Effector memory CD8-positive, alpha-beta T cell (primary cell): ENCODE data around the gene TMIE.
"Not testable (repeated sequence)": the region's sequence is repeated elsewhere in the genome, so short reads cannot be mapped to it uniquely, and the experiment has no call there.

Experiments
- ATAC-seq: fragments of 150-1000 bp; cut with Tn5 transposase; replicated peaks from 2 replicates; pipeline ENCODE4 v1.10.0; 2021; ENCODE audit warnings: mild to moderate bottlenecking, moderate library complexity
- DNase-seq, 3 experiments: peaks; one replicate each; pipeline ENCODE4 v3.0.0; 2021
- H3K27ac Mint-ChIP-seq, 2 donors: one replicate each; pipeline ENCODE4 v1.8.0; 2022; ENCODE audit warnings: mild to moderate bottlenecking in 2 of 2, mixed read lengths in 2 of 2, moderate library complexity in 2 of 2
- H3K27me3 Mint-ChIP-seq, 2 donors: one replicate each; pipeline ENCODE4 v1.8.0; 2022; ENCODE audit warnings: mixed read lengths in 2 of 2
- H3K36me3 Mint-ChIP-seq: one replicate; pipeline ENCODE4 v1.8.0; 2022; ENCODE audit warnings: mild to moderate bottlenecking, moderate library complexity, mixed read lengths; ENCODE audit not compliant: insufficient read depth
- H3K4me1 Mint-ChIP-seq, 2 donors: one replicate each; pipeline ENCODE4 v1.8.0; 2022; ENCODE audit warnings: low read depth in 2 of 2, mixed read lengths in 2 of 2
- H3K4me3 Mint-ChIP-seq, 2 donors: one replicate each; pipeline ENCODE4 v1.8.0; 2022; ENCODE audit warnings: mild to moderate bottlenecking in 2 of 2, mixed read lengths in 2 of 2, moderate library complexity in 2 of 2
- H3K9me3 Mint-ChIP-seq, 2 donors: one replicate each; pipeline ENCODE4 v1.8.0; 2022; ENCODE audit warnings: mixed read lengths in 2 of 2

TMIE gene

DNA sequence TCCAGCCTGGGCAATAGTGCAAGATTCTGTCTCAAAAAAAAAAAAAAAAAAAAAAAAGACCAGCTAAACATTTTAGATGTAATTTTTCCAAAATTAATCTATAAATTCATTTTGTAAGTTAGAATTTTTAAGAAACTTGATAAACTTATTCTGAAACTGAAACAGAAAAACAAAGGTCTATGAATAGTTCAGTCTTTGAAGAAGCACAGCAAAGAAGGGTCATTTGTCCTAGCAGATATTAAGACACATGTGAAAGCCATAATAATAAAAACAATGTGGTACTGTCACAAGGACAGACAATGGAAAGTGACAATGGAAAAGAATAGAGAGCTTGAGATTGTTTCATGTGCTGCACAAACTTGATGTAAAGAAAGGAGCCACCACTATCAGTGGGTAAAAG is 45.5 kb downstream of the TMIE start:
- Mint-ChIP-seq H3K27me3 (peaks cover 6 to 30% of the 10 kb centered on the region in 2 donors), H3K4me3 (no peak overlapping the region), H3K36me3 (no peaks in the 10 kb centered on the region), H3K4me1 (no peaks in the 10 kb centered on the region), H3K27ac (no peak overlapping the region), H3K9me3 (no peaks in the 10 kb centered on the region)
- no peak for DNase-seq
- no peak for ATAC-seq

DNA sequence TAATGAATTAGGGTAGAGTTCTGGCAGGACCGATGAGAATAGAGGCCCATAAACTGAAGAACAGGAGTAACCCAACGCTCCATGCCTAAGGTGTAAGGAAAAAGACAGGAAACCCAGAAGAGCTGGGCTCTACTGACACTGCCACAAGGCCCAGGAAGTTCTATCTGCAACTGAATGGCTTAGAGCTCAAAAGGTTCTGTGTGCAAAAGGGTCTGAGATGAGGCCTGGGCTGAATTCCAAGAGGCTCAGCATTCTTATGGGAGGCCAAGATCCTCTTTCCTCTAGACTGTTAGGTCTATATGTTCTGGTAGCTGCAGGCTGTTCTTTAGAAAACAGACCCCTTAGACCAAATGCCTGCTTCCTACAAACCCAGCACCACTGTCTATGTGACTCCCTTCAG is 47.0 kb downstream of the TMIE start:
- ATAC-seq, result no peak
- H3K4me3 Mint-ChIP-seq, result no peak overlapping the region
- no peaks in the 10 kb centered on the region for H3K4me1 Mint-ChIP-seq
- H3K27ac Mint-ChIP-seq, result no peak overlapping the region
- no peaks in the 10 kb centered on the region for H3K36me3 Mint-ChIP-seq
- no peak for DNase-seq
- no peaks in the 10 kb centered on the region for H3K9me3 Mint-ChIP-seq
- H3K27me3 Mint-ChIP-seq, result peaks cover 4 to 25% of the 10 kb centered on the region in 2 donors

DNA sequence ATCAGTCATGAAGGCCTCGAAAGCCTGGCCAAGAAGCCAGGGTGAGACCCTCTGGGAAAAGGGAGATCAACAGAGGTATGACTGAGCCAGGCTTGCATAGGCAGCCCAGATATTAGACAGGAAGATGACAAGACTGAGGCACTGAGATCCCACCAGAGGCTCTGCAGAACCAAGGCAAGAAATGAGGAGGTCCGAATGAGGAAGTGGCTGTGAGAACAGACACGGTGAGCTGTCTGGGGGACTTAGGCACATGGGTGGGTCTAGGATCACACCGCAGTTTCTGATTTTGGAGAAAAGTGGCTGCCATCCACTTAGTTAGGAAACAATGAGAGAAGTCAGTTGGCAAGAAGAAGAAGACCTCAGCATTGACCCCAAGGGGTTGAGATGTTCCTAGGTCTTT is 47.9 kb downstream of the TMIE start:
- Mint-ChIP-seq H3K9me3 (no peaks in the 10 kb centered on the region), H3K4me3 (no peak overlapping the region), H3K4me1 (no peaks in the 10 kb centered on the region), H3K36me3 (no peaks in the 10 kb centered on the region), H3K27me3 (peaks cover 0 to 19% of the 10 kb centered on the region in 2 donors), H3K27ac (no peak overlapping the region)
- no peak for ATAC-seq
- no peak for DNase-seq

DNA sequence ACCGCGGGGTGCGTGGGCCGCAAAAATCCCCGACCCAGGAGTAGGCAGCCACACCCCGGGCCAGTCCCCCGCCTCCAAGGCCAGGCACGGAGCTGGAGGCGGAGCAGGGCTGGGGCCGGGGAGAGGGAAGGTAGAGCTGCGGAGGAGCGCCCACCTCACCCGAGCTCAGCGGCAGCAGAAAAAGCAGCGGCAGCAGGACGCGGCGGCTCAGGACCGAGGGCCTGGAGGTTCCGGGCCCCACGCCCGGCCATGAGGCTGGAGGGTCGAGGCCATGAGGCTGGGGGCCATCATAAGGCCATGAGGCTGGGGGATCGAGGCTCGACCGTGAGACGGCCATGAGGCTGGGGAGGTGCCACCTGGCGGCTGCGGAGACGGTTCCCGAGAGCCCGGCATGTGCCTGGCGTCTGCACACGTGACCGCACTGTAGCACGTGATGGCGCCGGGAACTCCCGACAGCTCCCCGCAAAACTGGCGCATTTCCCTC is 49.4 kb downstream of the TMIE start:
- Mint-ChIP-seq H3K27ac (no peak overlapping the region), H3K9me3 (no peaks in the 10 kb centered on the region), H3K4me1 (no peaks in the 10 kb centered on the region), H3K27me3 (peaks cover 0 to 19% of the 10 kb centered on the region in 2 donors), H3K4me3 (no peak overlapping the region), H3K36me3 (no peaks in the 10 kb centered on the region)
- DNase-seq (no peak), ATAC-seq (no peak)

DNA sequence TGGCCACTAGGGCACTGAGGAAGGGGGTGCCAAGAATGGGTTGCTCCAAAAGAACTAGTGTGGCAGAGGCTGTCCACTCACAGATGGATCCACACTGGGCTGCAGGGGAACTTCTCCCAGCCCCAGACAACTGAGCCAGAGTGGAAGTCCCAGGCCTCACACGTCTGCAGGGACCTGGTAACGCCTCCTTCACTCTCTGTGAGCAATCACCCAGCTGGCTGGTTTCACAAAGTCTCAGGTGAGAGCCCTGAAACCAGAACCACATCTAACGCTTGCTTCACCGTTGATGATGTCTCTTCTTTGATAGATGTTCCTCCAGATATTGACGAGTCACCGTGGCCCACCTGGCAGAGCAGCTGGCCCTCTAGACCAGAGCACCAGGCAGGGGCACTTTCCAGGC is 51.9 kb downstream of the TMIE start:
- ATAC-seq, H3K9me3 Mint-ChIP-seq, H3K36me3 Mint-ChIP-seq, H3K27ac Mint-ChIP-seq, DNase-seq, H3K4me3 Mint-ChIP-seq, H3K4me1 Mint-ChIP-seq: not testable (repeated sequence)
- peaks cover 5 to 19% of the 10 kb centered on the region in 2 donors for H3K27me3 Mint-ChIP-seq

DNA sequence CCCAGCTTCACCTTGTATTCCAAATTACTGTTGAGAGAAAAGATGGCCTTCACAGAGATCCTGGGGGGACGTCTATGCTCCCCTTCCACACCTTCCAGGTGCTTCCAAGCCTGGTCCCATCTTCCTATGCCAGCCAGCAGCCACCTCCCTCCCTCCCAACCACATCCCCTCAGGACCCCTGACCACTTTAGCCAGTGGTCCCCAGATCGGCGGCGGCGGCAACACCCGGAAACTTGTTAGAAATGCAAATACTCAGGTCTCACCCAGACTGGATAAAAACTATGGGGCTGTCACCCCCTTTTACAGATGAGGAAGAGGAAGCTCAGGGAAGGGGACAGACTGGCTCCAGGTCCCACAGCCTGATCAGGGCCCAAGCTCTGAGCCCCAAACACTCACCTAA is 54.5 kb downstream of the TMIE start:
- Mint-ChIP-seq H3K4me1 (no peaks in the 10 kb centered on the region), H3K27ac (no peak overlapping the region), H3K27me3 (peaks cover 5 to 11% of the 10 kb centered on the region in 2 donors), H3K36me3 (no peaks in the 10 kb centered on the region), H3K4me3 (no peak overlapping the region), H3K9me3 (no peaks in the 10 kb centered on the region)
- DNase-seq (no peak), ATAC-seq (no peak)

DNA sequence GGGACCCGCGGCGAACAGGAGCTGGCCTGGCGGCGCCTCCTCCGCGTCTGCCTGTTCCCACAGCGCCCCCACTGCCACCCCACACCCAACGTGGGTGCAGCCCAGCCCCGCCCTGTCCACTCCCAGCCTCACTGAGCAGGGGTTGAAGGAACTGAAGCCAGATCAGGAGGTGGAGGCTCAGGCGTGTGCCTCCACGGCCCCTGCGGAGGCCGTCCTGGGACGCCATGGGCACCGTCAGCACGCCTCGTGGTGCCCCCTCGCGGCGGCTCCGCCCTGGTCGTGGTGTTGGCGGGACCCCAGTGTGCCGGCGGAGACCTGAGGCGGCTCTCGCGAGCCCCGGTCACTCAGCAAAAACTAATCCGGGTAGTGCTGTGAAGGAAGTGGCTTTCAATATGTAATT is 55.5 kb downstream of the TMIE start:
- H3K36me3 Mint-ChIP-seq, result no peaks in the 10 kb centered on the region
- DNase-seq (no peak), ATAC-seq (no peak)
- H3K4me3 Mint-ChIP-seq, result no peak overlapping the region
- H3K4me1 Mint-ChIP-seq, result no peaks in the 10 kb centered on the region
- H3K27ac Mint-ChIP-seq, result no peak overlapping the region
- no peaks in the 10 kb centered on the region for H3K9me3 Mint-ChIP-seq
- H3K27me3 Mint-ChIP-seq, result peaks cover 5 to 11% of the 10 kb centered on the region in 2 donors

DNA sequence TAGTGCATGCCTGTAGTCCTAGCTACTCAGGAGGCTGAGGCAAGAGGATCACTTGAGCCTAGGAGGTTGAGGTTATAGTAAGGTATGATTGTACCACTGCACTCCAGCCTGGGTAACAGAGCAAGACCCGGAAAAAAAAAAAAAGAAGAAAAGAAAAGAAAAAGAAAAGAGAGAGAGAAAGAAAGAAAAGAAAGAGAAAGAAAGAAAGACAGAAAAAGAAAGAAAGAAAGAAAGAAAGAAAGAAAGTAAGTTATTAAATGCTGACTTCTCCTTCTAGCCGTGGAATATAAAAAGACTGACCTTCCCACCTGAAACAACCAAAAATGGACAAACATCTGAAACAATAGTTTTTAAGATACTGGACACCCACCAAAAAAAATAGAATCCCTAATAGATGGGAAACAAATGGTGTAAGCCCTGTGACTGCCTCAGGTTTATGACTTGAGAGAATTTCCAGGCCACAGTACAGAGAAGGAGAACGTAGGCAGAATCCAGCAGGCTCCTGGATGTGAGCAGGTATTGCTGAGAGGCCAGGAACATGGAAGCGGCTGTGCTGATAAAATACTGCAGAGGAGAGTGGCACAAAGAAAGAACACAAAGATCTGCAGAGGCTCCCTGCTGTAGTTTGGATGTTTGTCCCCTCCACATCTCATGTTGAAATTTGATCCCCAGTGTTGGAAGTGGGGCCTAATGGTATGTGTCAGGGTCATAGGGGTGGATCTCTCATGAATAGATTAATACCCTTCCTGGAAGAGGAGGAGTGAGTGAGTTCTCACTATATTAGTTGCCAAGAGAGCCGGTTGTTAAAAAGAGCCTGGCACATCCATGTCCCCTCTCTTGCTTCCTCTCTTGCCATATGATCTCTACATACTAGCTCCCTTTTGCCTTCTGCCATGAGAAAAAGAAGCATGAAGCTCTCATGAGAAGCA is 58.3 kb downstream of the TMIE start:
- H3K36me3 Mint-ChIP-seq, result peaks cover 3% of the 10 kb centered on the region
- H3K27me3 Mint-ChIP-seq, result peaks cover 22 to 27% of the 10 kb centered on the region in 2 donors
- no peak for DNase-seq

More for the DNA sequence above, 58.3 kb downstream of the TMIE start:
- no peaks in the 10 kb centered on the region for H3K4me1 Mint-ChIP-seq
- H3K9me3 Mint-ChIP-seq, result peaks cover 2 to 14% of the 10 kb centered on the region in 2 donors
- H3K4me3 Mint-ChIP-seq, result no peak overlapping the region
- no peak for ATAC-seq
- H3K27ac Mint-ChIP-seq, result no peak overlapping the region
